Measurements from ENCODE around the gene ZNF865. TPM values are rescaled to one million over a fixed set of nuclear protein-coding genes. Genes with fewer than 3 reads are reported as not detected.
"Not testable (repeated sequence)": the region's sequence is repeated elsewhere in the genome, so short reads cannot be mapped to it uniquely, and the experiment has no call there.

The ZNF865 gene
- total RNA-seq (2014; rRNA removed; shearing (Covaris generic)): 1.4 and 2.5 TPM in 2 replicates

- DNase-seq (ENCODE audit: low read depth): peak; percentile 83
Measured at GRCh38 chr19:55605637-55606470, at the start of gene ZNF865. ZNF865 (plus strand) TSS chr19:55605647; CDS start chr19:55613619, 7,972 bp downstream.

- DNase-seq (ENCODE audit: low read depth): no peak
Measured at GRCh38 chr19:55559684-55560083, 45.8 kb upstream of the ZNF865 start.

- DNase-seq (ENCODE audit: low read depth): no peak
Measured at GRCh38 chr19:55563261-55563690, 42.2 kb upstream of the ZNF865 start.

DNA sequence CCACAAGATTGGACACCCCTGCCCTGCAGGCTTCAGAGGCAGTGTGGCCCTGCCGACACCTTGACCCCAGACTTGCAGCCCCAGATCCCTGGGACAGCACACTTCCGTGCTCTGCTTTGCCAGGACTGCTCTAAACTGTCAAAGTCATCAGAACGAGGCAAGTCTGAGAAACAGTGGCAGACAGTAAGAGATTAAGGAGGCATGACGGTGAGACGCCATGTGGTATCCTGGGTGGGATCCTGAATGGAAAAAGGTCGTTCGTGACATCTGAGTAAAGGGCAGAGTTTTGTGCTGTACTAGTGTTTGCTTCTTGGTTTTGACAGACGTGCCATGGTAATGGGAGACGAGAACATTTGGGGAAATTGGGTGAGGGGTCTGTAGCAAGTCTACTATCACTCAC, 38.6 kb upstream of the ZNF865 start:
- DNase-seq (ENCODE audit: low read depth): no peak

DNA sequence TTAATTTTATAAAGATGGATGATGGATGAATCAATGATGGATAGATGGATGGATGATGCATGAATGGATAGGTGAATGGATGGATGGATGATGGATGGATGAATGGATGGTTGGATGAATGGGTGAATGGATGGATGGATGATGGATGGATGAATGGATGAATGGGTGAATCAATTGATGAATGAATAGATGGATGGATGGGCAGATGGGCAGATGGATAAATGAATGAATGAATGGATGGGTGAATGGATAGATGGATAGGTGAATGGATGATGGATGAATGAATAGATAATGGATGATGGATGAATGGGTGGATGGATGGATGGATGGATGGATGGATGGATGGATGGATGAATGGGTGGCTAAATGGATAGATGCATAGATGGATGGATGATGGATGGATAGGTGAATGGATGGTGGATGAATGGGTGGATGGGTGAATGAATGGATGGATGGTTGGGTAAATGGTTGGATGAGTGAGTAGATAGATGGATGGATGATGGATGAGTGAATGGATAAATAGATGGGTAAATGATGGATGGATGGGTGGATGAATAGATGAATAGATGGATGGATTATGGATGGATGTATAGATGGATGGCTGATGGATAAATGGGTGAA, 37.6 kb upstream of the ZNF865 start:
- DNase-seq (ENCODE audit: low read depth): no peak

DNA sequence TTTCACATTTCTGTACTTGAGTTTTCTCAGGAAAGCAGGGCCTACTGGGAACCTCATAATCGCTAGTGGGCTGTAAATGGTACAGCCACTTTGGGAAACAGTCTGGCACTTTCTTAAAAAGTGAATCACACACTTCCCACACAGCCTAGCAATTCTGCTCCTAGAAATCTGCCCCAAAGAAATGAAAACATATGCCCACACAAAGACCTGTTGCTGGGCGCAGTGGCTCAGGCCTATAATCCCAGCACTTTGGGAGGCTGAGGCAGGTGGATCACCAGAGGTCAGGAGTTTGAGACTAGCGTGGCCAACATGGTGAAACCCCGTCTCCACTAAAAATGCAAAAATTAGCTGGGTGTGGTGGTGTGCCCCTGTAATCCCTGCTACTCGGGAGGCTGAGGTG, 36.0 kb upstream of the ZNF865 start:
- not testable (repeated sequence) for DNase-seq (ENCODE audit: low read depth)

GRCh38 chr19:55573929-55574328, 31.5 kb upstream of the ZNF865 start:
- not testable (repeated sequence) for DNase-seq (ENCODE audit: low read depth)

DNA sequence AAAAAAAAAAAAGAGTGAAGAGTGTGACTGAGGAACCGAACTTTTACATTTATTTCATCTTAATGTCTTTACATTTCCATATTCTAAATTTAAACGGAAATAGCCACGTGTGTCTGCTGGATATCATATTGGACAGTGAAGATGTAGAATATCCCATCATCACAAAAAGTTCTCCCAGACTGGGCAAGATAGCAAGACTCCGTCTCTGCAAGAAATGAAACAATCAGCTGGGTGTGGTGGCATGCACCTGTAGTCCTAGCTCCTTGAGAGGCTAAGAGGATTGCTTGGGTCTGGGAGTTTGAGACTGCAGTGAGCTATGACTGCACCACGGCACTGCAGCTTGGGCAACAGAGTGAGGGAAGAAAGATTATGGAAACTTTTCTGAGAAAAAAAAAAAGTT, 28.7 kb upstream of the ZNF865 start:
- DNase-seq (ENCODE audit: low read depth): no peak

DNA sequence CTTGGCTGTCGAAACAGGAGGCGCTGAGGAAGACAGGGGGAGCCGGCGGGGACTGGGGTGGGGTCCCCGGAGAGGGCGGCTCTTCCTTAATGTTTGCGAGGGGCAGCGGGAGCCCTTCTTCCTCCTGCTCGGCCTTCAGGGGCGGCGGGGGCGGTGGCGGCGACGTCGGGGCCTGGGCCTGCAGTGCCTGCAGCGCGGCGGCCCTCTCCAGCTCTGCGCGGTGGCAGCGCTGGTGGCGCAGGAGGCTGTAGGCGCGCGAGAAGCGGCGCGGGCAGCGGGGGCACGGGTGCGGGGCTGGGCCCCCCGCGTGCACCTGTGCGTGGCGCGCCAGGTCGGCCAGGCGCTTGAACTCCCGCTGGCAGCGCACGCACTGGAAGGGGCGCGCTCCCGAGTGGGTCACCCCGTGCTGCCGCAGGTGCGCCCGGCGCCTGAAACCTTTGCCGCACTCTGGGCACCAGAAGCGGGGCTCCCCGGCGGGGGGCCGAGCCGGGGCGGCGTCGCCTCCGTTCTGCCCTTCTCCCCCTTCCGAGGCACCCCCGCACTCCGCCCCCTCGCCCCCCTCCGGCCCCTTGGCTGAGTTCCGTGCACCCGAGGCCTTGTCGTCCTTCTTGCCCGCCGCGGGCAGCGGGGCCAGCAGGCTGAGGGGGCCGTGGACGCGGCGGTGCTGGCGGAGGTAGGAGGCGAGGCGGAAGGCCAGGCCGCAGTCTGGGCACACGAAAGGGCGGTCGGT, 27.3 kb upstream of the ZNF865 start:
- DNase-seq (ENCODE audit: low read depth): no peak

DNA sequence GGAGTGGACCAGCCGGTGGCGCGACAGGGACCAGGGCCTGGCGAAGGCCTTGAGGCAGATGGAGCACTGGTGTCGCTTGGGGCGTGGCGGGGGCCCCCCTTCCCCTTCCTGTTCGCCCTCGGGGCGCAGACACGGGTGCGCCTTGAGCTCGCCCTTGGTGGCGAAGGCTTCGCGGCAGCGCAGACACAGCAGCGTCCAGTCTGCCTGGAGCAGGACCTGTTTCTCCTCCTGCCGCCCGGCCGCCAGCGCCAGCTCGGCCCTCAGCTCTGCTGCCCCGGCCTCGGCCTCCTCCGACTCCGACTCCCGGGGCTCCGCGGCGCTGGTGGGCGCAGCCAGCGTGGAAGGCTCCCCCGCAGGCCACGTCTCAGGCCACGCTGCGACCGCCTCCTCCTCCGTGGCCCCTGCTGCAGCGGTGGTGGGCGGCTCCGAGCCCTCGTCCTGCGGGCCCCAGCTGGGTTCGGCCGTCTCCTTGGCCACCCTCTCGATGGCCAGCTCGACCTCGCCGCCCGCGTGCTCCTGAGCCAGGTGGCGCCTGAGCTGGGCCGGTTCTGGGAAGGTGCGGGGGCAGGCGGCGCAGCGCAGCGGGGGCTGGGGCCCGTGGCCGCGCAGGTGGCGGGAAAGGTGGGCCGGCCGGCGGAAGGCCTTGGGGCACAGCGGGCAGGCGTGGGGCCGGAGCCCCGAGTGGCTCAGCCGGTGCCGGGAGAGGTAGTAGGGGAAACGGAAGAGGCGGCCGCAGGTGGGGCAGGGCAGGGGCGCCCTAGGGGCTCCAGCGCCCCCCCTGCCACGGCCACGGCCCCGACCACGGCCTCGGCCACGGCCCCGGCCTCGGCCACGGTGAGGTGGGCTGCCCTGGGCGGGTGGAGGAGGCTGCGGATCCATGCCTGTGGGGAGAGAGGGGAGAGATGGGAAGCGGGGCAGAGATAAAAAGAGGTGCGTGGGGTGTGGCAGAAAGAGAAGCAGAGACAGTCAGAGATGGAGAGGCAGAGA, 26.4 kb upstream of the ZNF865 start:
- no peak for DNase-seq (ENCODE audit: low read depth)

DNA sequence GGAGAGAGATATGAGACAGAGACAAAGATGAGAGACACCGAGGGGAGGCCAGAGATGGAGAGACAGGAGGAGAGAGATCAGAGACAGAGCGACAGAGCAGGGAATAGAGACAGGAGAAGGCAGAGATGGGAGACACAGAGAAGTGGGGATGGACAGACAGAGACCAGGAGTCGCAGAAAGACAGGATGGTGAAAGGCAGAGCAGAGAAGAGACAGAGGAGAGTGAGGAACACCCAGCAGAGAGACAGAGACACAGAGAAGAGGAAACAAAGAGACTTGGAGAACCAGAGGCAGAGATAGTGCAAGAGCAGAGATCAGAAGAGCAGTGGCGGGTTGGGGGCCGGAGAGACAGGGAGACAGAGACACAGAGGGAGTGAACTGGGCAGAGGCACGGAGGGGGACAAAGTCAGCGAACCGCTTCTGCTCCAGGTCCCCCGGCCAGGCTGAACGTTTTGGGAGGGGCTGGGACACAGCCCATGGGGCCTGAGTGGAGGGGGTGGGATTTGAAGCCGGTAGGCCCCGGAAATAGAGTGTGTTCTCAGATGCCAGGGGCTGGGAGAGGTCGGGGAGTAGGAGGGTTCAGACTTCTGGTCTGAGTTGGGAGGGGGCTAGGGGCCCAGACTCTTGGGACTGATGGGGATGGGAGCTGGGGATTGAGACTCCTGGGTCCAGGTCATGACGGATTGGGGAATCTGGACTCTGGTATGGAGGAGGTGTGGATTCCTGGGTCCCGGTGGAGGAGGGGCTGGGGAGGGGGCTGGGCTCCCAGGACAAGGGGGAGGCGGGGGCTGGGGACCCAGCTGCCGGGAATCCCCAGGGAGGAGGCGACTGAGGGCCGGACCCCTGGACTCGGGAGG, 25.5 kb upstream of the ZNF865 start:
- DNase-seq (ENCODE audit: low read depth): no peak

DNA sequence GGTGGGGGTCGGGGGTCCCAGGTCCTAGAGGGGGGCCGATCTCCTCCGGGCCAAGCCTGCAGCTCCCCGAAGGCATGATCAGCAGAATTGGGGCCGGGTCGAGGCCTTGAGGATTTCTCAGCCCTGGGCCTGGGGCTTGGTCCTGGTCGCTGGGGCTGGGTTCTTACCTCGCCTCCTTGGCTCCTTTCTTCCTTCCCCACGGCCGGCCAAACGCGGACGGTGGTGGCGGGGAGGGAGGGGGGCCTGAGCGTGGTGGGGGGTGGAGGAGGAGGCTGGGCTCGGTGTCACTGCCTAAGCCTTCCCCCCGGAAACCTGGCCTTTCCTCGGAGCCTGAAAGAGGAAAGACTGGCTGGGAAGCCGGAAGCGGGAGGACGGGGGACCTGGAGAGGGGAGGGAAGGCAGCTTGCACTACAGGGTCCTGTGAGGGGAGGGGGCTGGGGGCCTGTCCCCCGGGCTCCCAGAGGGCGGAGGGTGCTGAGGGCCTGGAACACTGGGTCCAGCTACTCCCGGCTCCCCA, 24.8 kb upstream of the ZNF865 start, which contains the start of gene ZNF579:
TSS of gene ZNF579 (minus strand) at position 221 of the 517 bp plus-strand sequence. CDS start 1,209 bp downstream, outside the sequence.
- DNase-seq (ENCODE audit: low read depth): peak; percentile 83

- no peak for DNase-seq (ENCODE audit: low read depth)
Measured at GRCh38 chr19:55581145-55581822, 24.2 kb upstream of the ZNF865 start.

DNA sequence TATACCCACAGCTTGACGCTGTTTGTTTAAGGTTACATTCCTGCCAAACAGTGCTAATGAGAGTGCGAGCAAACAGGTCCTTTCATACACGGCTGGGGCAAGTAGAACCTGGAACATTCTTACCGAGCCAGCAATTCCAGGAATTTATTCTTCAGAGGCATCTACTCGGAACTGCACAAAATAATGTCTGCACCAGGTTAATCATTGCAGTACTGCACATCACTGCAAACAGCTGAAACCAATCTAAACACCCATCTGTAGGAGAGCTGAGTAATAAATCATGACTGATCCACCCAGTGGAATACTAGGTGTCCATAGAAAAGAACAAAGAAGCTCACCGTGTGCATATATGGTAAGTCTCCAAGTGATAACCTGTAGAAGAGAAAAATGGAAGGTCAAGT, 23.6 kb upstream of the ZNF865 start:
- DNase-seq (ENCODE audit: low read depth): no peak

- not testable (repeated sequence) for DNase-seq (ENCODE audit: low read depth)
Measured at GRCh38 chr19:55582284-55582683, 23.2 kb upstream of the ZNF865 start.

- not testable (repeated sequence) for DNase-seq (ENCODE audit: low read depth)
Measured at GRCh38 chr19:55583897-55584296, 21.6 kb upstream of the ZNF865 start.

- DNase-seq (ENCODE audit: low read depth): no peak
Measured at GRCh38 chr19:55584871-55585270, 20.6 kb upstream of the ZNF865 start.

DNA sequence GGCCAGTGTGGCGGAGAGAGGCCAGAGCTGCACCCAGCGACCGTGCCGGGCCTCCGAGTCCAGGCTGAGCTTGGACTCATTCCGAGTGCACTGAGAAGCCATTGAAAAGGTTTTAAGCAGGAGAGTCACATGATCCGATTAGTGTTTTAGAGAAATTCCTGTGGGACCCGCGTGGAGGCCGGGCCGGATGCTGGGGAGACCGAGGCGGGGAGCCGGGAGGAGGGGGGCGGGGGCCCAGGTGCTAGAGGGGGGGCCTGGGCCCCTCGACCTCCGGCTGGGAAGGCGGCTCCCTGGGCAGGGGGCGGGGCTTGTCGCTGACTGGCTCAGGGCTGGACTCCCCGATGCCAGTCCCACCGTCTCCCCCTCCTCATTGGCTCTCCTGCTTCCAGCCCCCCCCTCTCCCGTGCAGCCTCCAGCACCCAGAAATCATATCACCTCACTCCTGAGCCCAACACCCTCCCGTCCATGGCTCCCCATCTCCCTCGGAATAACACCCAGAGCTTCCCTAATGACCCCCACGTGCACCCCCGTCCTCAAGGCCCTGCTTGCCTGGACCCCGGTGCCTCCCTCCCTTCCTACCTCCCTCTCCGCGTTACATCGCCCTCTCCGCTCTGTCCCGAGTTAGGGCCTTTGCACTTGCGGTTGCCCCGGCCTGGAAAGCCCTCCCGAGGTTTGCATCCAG, 19.6 kb upstream of the ZNF865 start:
- peak; percentile 72 for DNase-seq (ENCODE audit: low read depth)

Measured in M059J (cell line).